Mesendoderm (in vitro differentiated cells): ENCODE measurements around the gene SLC43A1.

Experiments used
- DNase-seq: peaks from one replicate; pipeline ENCODE4 v3.0.0; 2013
- H2AK5ac ChIP-seq: 2 replicates; pipeline ENCODE4 v1.6.1; 2013; ENCODE audit warnings: low read length, inconsistent platforms
- H2BK120ac ChIP-seq: 2 replicates; pipeline ENCODE4 v1.6.1; 2013; ENCODE audit warnings: low read depth, mild to moderate bottlenecking, low read length, moderate library complexity, mixed read lengths
- H2BK15ac ChIP-seq: replicated peaks from 2 replicates; pipeline ENCODE4 v1.6.1; 2013; ENCODE audit warnings: low read depth, mild to moderate bottlenecking, moderate library complexity
- H2BK5ac ChIP-seq: 2 replicates; pipeline ENCODE4 v1.6.1; 2013; ENCODE audit warnings: low read length, inconsistent platforms
- H3K18ac ChIP-seq: 2 replicates; pipeline ENCODE4 v1.6.1; 2013; ENCODE audit warnings: mild to moderate bottlenecking, low read length, mixed read lengths
- H3K23ac ChIP-seq: one replicate; pipeline ENCODE4 v1.6.1; 2013; ENCODE audit warnings: low read length
- H3K27ac ChIP-seq: 2 replicates; pipeline ENCODE4 v1.5.1; 2013; ENCODE audit warnings: low read depth, mild to moderate bottlenecking, inconsistent platforms, low read length, moderate library complexity
- H3K27me3 ChIP-seq: 2 replicates; pipeline ENCODE4 v1.6.1; 2013; ENCODE audit warnings: low read length, control low read depth, mild to moderate bottlenecking, inconsistent platforms; ENCODE audit not compliant: insufficient read depth, poor library complexity
- H3K36me3 ChIP-seq: 2 replicates; pipeline ENCODE4 v1.6.1; 2013; ENCODE audit warnings: low read length, inconsistent platforms; ENCODE audit not compliant: control insufficient read depth, insufficient read depth
- H3K4ac ChIP-seq: one replicate; pipeline ENCODE4 v1.6.1; 2013; ENCODE audit warnings: low read depth, mild to moderate bottlenecking, low read length, moderate library complexity
- H3K4me1 ChIP-seq: 2 replicates; pipeline ENCODE4 v1.6.1; 2013; ENCODE audit warnings: low read depth, low read length, inconsistent platforms; ENCODE audit not compliant: control insufficient read depth
- H3K4me2 ChIP-seq: 2 replicates; pipeline ENCODE4 v1.6.1; 2013; ENCODE audit warnings: low read length
- H3K4me3 ChIP-seq: 2 replicates; pipeline ENCODE4 v1.5.1; 2013; ENCODE audit warnings: mild to moderate bottlenecking, low read length
- H3K56ac ChIP-seq: one replicate; pipeline ENCODE4 v1.6.1; 2013; ENCODE audit warnings: low read length
- H3K79me1 ChIP-seq: 2 replicates; pipeline ENCODE4 v1.6.1; 2013; ENCODE audit warnings: low read length, inconsistent platforms
- H3K79me2 ChIP-seq: 2 replicates; pipeline ENCODE4 v1.6.1; 2013; ENCODE audit warnings: mild to moderate bottlenecking, low read length; ENCODE audit not compliant: control insufficient read depth, insufficient read depth
- H3K9ac ChIP-seq: 2 replicates; pipeline ENCODE4 v1.6.1; 2013; ENCODE audit warnings: low read length, inconsistent platforms
- H4K5ac ChIP-seq: one replicate; pipeline ENCODE4 v1.6.1; 2013; ENCODE audit warnings: low read length
- H4K8ac ChIP-seq: one replicate; pipeline ENCODE4 v1.6.1; 2013; ENCODE audit warnings: low read depth, mild to moderate bottlenecking, control low read depth, low read length, moderate library complexity
- WGBS: extraction: QIAGEN DNeasy Blood & Tissue Kit; methylation state at CpG from one replicate; pipeline ENCODE4 v1.1.7; 2013; ENCODE audit warnings: low lambda C conversion rate, missing lambda C conversion rate; ENCODE audit not compliant: insufficient coverage; ENCODE audit errors: extremely low coverage; 5-methylcytosine and 5-hydroxymethylcytosine counted together

SLC43A1 gene

DNA sequence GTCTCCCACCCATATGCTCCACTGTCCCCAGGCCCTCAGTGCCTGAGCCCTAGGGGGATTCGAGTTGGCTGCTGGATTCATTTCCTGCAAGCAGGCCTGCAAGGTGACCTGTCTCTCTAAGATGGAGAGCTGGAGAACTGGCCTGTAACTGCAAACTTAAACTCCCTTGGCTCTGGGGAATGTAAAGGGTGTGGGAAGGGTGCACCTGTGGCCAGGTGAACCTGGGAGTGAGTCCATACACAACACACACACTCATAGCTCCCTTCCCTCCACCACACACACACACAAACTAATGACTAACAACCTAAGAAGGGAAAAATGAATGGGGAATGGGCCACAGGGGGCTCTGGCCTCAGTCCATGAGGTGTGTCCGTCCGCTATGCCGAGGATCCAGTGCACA lies 36.4 kb upstream of the SLC43A1 start:
- no peak for DNase-seq
- H3K4ac ChIP-seq, result no peak overlapping the region
- no peaks in the 10 kb centered on the region for H3K79me2 ChIP-seq
- no peak overlapping the region for H3K56ac ChIP-seq
- no peaks in the 10 kb centered on the region for H3K36me3 ChIP-seq
- no peak overlapping the region for H3K4me2 ChIP-seq
- no peak overlapping the region for H4K5ac ChIP-seq
- peaks cover 4% of the 10 kb centered on the region for H3K4me1 ChIP-seq
- no peak overlapping the region for H3K18ac ChIP-seq
- H3K27me3 ChIP-seq, result no peaks in the 10 kb centered on the region
- H3K4me3 ChIP-seq, result no peak overlapping the region
- H2BK5ac ChIP-seq, result no peak overlapping the region
- no peak overlapping the region for H2BK120ac ChIP-seq
- no peak overlapping the region for H2AK5ac ChIP-seq
- no CpG with 5 or more reads among the region's 4 CpGs for WGBS
- no peak overlapping the region for H3K27ac ChIP-seq
- H3K9ac ChIP-seq, result no peak overlapping the region
- no peaks in the 10 kb centered on the region for H3K79me1 ChIP-seq
- H3K23ac ChIP-seq, result no peak overlapping the region
- H4K8ac ChIP-seq, result no peak overlapping the region
- no peak overlapping the region for H2BK15ac ChIP-seq

DNA sequence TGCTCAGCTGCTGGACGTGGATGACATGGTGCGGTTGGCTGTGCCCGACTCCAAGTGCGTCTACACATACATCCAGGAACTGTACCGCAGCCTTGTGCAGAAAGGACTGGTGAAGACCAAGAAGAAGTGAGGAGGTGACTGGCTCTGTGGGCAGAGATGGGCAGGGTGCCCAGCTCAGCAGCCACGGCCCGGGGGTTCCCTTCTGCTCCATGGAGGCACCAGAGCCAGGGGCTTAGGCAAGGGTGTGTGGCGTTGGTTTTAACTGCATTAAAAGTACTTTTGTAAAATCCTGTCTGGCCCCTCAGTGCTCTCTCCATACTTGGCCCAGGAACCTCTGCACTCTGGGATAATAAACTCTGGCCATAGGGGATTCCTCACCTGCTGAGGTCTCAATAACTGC lies 34.5 kb upstream of the SLC43A1 start:
- Histone ChIP-seq H3K18ac (no peak overlapping the region), H3K27me3 (no peaks in the 10 kb centered on the region), H3K27ac (no peak overlapping the region), H3K56ac (no peak overlapping the region), H2AK5ac (no peak overlapping the region), H3K4ac (no peak overlapping the region), H3K4me2 (no peak overlapping the region), H2BK5ac (no peak overlapping the region), H3K9ac (no peak overlapping the region), H4K8ac (no peak overlapping the region), H3K4me1 (peaks cover 4% of the 10 kb centered on the region), H3K23ac (no peak overlapping the region), H2BK15ac (no peak overlapping the region), H3K36me3 (no peaks in the 10 kb centered on the region), H3K4me3 (no peak overlapping the region), H2BK120ac (no peak overlapping the region), H3K79me1 (no peaks in the 10 kb centered on the region), H3K79me2 (no peaks in the 10 kb centered on the region), H4K5ac (no peak overlapping the region)
- no CpG with 5 or more reads among the region's 8 CpGs for WGBS
- no peak for DNase-seq

DNA sequence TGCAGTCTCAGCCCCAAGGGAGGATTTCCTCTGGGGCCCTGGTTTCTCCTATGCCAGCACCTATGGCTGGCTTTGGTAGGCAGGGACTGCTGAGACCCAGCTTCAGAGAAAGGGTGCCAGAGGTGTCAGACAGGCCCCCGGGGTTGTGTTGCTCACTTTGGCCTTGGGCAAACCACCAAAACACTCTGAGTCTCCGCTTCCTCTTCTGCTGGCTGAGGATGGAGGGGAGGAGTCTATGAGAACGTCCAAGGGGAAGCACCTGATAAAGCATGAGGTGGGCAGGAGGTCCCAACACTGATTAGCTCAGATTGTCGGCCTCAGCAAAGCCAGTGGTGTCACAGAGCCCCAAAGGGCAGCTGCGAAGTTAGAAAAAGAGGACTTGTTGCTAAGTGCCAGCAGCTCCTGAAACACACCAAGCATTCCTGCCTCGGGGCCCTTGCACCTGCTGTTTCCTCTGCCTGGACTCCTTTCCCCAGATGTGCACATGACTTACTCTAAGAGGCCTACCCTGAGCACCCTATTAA lies 32.4 kb upstream of the SLC43A1 start:
- Histone ChIP-seq H3K27ac (no peak overlapping the region), H3K4me3 (no peak overlapping the region), H4K5ac (no peak overlapping the region), H2BK120ac (no peak overlapping the region), H3K18ac (no peak overlapping the region), H2BK15ac (no peak overlapping the region), H3K4me2 (no peak overlapping the region), H3K56ac (no peak overlapping the region), H3K27me3 (no peaks in the 10 kb centered on the region), H3K4ac (no peak overlapping the region), H3K36me3 (no peaks in the 10 kb centered on the region), H3K23ac (no peak overlapping the region), H3K79me2 (no peaks in the 10 kb centered on the region), H4K8ac (no peak overlapping the region), H3K9ac (no peak overlapping the region), H3K79me1 (no peaks in the 10 kb centered on the region), H2BK5ac (no peak overlapping the region), H3K4me1 (peaks cover 6% of the 10 kb centered on the region), H2AK5ac (no peak overlapping the region)
- peak; percentile 51 for DNase-seq
- WGBS, result no CpG with 5 or more reads among the region's 6 CpGs

DNA sequence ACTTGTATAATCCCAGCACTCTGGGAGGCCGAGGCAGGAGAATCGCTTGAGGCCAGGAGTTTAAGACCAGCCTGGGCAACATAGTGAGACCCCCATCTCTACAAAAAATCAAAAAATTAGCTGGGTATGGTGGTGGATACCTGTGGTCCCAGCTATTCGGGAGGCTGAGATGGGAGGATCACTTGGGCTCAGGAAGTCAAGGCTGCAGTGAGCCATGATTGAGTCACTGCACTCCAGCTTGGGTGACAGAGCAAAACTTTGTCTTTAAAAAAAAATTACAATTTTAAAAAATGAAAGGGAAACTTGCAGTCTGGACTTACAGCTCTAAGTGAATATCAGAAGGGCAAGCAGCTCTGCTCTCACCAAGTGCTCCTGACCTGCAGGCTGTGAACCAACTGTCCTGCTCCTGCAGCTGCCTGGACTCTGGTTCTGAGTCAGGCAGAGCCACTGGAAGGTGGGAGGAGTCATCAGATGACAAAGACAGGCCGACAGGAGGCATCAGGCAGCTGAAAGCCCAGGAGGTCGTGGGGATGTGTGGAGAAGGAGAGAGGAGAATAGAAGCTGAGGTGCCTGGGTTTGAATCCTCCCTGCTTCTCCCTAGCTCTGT lies 31.5 kb upstream of the SLC43A1 start:
- Histone ChIP-seq H3K4ac (no peak overlapping the region), H3K18ac (no peak overlapping the region), H3K79me2 (no peaks in the 10 kb centered on the region), H3K27ac (no peak overlapping the region), H4K8ac (no peak overlapping the region), H3K79me1 (no peaks in the 10 kb centered on the region), H3K27me3 (no peaks in the 10 kb centered on the region), H3K4me1 (peaks cover 8% of the 10 kb centered on the region), H3K4me3 (no peak overlapping the region), H2AK5ac (no peak overlapping the region), H3K36me3 (no peaks in the 10 kb centered on the region), H2BK120ac (no peak overlapping the region), H3K56ac (no peak overlapping the region), H3K23ac (no peak overlapping the region), H3K4me2 (no peak overlapping the region), H2BK5ac (no peak overlapping the region), H4K5ac (no peak overlapping the region), H3K9ac (no peak overlapping the region), H2BK15ac (no peak overlapping the region)
- no CpG with 5 or more reads among the region's 5 CpGs for WGBS
- DNase-seq, result peak; percentile 80

DNA sequence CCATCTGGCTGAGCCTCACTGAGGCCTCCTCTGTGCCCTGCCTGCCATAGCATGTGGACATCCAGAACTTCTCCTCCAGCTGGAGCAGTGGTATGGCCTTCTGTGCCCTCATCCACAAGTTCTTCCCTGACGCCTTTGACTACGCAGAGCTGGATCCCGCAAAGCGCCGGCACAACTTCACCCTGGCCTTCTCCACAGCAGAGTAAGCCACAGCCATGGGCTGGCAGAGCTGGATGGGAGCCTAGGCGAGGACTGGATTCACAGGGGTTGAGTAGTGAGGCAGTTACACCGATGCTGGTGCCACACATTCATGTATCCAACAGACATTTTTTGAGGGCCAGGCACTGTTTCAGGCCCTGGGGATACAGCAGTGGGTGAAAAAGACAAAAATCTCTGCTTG lies 30.9 kb upstream of the SLC43A1 start:
- Histone ChIP-seq H3K56ac (no peak overlapping the region), H3K79me2 (no peaks in the 10 kb centered on the region), H3K4me1 (peaks cover 8% of the 10 kb centered on the region), H4K8ac (no peak overlapping the region), H3K18ac (no peak overlapping the region), H3K4me3 (no peak overlapping the region), H2AK5ac (no peak overlapping the region), H3K27me3 (no peaks in the 10 kb centered on the region), H2BK120ac (no peak overlapping the region), H3K9ac (no peak overlapping the region), H3K27ac (no peak overlapping the region), H3K4me2 (no peak overlapping the region), H3K23ac (no peak overlapping the region), H3K79me1 (no peaks in the 10 kb centered on the region), H2BK5ac (no peak overlapping the region), H3K4ac (no peak overlapping the region), H3K36me3 (no peaks in the 10 kb centered on the region), H2BK15ac (no peak overlapping the region), H4K5ac (no peak overlapping the region)
- DNase-seq, result no peak
- WGBS, result no CpG with 5 or more reads among the region's 7 CpGs

DNA sequence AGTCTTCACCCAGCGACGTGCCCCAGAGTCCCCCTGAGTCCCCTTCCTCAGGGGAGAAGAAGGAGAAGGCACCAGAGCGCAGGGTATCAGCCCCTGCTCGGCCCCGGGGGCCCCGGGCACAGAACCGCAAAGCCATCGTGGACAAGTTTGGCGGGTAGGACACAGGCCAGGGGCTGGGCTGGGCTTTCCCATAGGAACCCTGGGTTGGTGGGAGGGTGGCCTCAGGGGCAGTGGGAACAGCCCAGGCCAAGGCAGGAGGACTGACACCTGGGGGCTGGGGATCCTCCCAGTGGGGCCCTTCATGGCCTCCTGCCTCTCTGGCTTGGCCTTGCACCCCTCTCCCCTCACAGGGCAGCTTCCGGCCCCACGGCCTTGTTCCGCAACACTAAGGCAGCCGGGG lies 30.4 kb upstream of the SLC43A1 start:
- no peak overlapping the region for H4K5ac ChIP-seq
- no peak overlapping the region for H3K56ac ChIP-seq
- DNase-seq, result no peak
- no peak overlapping the region for H3K9ac ChIP-seq
- H3K27ac ChIP-seq, result no peak overlapping the region
- H2BK5ac ChIP-seq, result no peak overlapping the region
- no peak overlapping the region for H2AK5ac ChIP-seq
- no peaks in the 10 kb centered on the region for H3K36me3 ChIP-seq
- H2BK15ac ChIP-seq, result no peak overlapping the region
- H3K27me3 ChIP-seq, result no peaks in the 10 kb centered on the region
- H3K4me3 ChIP-seq, result no peak overlapping the region
- H3K79me1 ChIP-seq, result no peaks in the 10 kb centered on the region
- no peak overlapping the region for H4K8ac ChIP-seq
- H3K4me1 ChIP-seq, result peaks cover 8% of the 10 kb centered on the region
- H3K79me2 ChIP-seq, result no peaks in the 10 kb centered on the region
- WGBS, result no CpG with 5 or more reads among the region's 13 CpGs
- no peak overlapping the region for H3K23ac ChIP-seq
- no peak overlapping the region for H2BK120ac ChIP-seq
- no peak overlapping the region for H3K18ac ChIP-seq
- H3K4me2 ChIP-seq, result no peak overlapping the region
- no peak overlapping the region for H3K4ac ChIP-seq
